ENCODE data around the gene MYO1F.
A peak's percentile ranks its signal among the peaks of the same experiment; 100 is the strongest.
"Not testable (repeated sequence)": the region's sequence is repeated elsewhere in the genome, so short reads cannot be mapped to it uniquely, and the experiment has no call there.

MYO1F gene

GRCh38 chr19:8567522-8568172, 9.6 kb downstream of the MYO1F start:
- peak in 17 of 56 donors; percentile 3 to 46 (median 13) for DNase-seq

GRCh38 chr19:8566855-8567254, 10.4 kb downstream of the MYO1F start:
- DNase-seq: no peak

GRCh38 chr19:8564866-8565265, 12.4 kb downstream of the MYO1F start:
- DNase-seq: not testable (repeated sequence)

DNA sequence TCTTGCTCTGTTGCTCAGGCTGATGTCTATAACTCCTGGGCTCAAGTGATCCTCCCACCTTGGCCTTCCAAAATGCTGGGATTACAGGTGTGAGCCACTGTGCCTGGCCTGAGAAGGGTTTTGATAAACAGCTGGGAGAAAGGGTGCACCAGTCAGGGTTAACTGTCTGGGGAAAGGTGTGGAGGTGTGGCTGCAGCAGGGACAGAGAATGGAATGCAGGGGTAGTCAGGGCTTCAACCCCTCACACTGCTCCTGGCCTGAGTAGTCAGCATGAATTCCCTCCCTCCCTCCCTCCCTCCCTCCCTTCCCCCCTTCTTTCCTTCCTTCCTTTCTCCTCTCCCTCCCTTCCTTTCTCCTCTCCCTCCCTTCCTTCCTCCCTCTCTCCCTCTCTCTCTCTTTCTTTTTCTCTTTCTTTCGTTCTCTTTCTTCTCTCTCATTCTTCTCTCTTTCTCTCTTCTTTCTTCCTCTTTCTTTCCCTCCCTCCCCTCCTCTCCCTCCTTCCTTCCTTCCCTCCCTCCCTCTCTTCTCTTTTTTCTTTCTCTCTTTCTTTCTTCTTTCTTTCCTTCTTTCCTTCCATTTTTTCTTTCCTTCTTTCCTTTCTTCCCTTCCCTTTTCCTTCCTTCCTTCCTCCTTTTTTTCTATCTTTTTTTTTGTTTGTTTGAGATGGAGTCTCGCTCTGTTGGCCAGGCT, 16.0 kb downstream of the MYO1F start:
- no peak for DNase-seq

DNA sequence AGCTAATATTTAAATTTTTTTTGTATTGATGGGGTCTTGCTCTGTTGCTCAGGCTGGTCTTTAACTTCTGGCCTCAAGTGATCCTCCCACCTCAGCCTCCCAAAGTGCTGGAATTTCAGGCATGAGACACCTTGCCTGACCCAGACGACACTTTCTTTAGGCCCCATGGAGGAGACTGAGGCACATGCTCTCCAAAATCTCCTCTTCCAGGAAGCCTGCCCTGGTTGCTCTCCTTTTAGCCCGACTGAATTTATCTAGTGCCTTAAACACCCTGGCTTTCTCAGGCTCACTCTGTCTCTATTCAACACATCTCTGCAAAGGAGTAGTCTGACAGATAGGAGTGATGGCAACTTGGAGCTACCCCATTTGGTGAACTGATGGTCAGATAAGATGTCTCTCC, 18.9 kb downstream of the MYO1F start:
- no peak for DNase-seq

DNA sequence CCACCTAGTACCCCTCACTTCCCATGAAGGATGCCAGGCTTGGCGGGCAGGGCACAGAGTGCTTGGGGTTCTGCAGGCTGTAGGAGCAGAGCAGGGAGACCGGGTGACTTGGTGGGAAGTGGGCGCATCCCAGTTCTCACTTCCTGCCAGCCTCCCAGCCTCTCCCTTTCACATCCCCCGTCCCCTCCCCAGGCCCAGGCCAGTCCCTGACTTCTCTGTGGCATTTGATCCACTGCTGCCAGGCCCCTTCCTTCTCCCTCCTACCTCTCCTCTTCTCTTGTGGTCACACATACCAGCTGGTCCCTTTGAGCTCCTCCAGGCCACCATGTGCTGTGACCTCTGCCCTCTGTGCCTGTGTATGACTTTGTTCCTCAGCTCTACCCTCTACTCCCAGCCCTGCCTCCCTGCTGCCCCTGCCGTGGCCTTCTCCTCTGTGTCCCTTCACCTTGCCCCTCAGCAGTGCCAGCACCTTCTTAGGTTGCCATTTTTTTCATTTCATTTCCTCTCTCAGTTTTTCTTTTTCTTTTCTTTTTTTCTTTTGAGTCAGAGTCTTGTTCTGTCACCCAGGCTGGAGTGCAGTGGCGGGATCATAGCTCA, 19.5 kb downstream of the MYO1F start:
- no peak for DNase-seq

- not testable (repeated sequence) for DNase-seq
These were observed 23.5 kb downstream of the MYO1F start for GRCh38 chr19:8553729-8554128.

GRCh38 chr19:8552810-8553209, 24.4 kb downstream of the MYO1F start:
- no peak for DNase-seq

GRCh38 chr19:8550070-8550469, 27.2 kb downstream of the MYO1F start:
- DNase-seq: no peak

GRCh38 chr19:8545743-8546142, 31.5 kb downstream of the MYO1F start:
- DNase-seq: no peak

- DNase-seq: no peak
These were observed 33.1 kb downstream of the MYO1F start for GRCh38 chr19:8544168-8544567.

DNA sequence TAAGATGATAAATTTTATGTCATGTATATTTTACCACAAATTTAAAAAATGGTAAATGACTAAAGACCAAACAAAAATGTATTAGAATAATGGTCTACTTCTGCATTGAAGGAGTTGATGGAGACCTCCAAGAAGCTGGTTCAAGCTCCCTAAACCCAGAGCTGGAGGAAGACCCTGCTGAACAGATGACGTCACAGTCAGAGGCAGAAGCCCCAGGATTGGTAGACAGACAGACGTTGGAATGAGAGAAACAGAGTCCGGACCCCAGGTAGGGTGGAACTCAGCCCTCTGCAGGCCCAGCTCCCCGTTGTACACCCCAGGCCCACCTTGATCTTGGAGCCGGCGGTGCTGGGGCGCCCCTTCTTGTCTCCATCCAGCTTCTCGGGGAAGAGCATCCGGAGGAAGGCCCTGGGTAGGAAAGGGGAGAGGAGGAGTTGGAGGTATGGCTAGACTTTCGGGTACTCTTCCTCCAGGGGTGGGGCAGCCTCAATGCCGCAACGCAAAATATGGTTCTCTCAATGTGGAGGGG, 37.6 kb downstream of the MYO1F start:
- DNase-seq: no peak

DNA sequence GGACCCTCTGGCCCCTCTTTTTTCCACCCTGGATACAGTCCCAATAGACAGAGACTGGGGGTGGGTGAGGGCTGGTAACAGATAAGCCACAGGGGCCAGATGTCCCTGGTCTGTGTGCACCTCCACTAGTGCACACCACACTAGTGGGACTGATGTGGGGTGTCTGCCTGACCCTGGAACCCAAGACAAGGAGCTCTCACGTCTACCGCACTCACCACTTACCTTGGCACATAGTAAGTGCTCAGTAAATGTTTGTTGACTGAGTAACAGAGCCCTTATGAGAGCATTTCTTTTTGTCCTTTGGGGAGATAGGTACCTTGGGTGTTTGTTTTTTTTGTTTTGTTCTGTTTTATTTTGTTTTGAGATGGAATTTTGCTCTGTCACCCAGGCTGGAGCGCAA, 40.1 kb downstream of the MYO1F start:
- no peak for DNase-seq

DNA sequence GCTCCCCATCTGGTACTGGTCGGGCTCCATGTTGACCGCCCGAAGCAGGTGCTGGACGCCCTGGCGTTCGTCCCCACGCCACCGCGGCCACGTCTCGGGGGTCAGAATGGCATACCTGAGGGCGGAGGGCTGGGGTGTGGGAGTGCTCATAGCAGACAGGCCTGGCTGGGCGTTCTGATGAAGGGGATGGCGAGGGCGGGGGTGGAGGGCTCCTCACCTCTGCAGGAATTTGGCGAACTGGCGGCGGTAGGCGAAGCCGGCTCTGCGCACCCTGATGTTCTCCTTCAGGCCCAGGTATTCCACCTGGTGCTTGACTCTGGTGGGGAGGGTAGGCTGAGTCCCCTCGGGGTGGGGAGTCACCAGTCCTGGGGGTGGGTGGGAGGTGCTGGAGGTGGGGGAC, 41.0 kb downstream of the MYO1F start:
- no peak for DNase-seq

DNA sequence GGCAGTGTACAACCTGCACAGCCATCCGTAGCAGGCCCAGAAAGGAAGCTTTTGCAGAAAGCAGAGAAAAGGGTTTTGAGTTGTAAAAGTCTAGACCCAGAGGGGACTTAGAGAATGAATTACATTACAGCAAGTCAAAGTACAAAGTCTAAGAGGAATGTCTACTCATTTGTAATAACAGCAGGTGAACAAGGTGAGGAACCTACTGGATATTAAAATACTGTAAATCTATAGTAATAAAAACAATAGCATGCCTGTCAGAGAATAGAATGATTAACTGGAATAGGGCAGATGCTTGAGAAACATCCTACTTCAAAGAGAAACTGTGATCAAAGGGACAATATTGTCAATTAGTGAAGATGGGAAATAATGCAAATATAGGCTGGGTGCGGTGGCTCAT, 45.0 kb downstream of the MYO1F start:
- DNase-seq: no peak

GRCh38 chr19:8531470-8531869, 45.8 kb downstream of the MYO1F start:
- no peak for DNase-seq

- no peak for DNase-seq
These were observed 47.1 kb downstream of the MYO1F start for GRCh38 chr19:8530061-8530679.

DNA sequence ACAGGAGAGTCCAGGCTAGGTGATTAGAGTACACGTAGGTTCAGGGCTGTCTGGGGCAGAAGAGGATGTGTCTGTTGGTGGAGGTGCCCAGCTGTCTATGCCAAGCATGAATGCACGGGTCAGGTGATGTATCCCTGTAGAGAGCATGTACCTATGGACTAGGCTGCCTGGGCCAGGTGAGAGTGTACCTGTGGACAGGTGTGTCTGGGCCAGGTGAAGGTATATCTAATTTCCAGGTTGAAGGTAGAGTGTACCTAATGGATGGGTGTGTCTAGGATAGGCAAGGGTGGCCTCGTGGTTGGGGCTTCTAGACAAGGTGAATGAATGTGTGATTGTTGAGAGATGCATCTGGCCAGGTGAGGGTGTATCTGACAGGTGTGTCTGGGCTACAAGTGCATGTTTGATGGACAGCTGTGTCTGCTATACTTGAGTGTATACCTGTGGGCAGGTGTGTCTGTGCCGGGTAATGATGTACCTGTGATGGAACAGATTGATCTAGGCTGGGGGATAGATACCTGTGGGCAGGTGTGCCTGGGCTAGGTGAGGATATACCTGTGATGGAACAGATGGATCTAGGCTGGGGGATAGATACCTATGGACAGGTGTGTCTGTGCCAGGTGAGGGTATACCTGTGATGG, 47.8 kb downstream of the MYO1F start:
- DNase-seq: no peak

- no peak for DNase-seq
These were observed 48.7 kb downstream of the MYO1F start for GRCh38 chr19:8528500-8528899.

GRCh38 chr19:8526345-8527091, 50.7 kb downstream of the MYO1F start:
- DNase-seq: peak in 53 of 56 donors; percentile 21 to 89 (median 72)

- no peak for DNase-seq
These were observed 51.9 kb downstream of the MYO1F start for GRCh38 chr19:8525401-8525684.

Data from amygdala (tissue), 56 donors.